ENCODE measurements around the gene BCL2L14.

- no peak for TF ChIP-seq TEAD4 (IDR thresholded peaks at IDR 0.05)
- TF ChIP-seq YY1 (IDR thresholded peaks at IDR 0.05; ENCODE audit: low read depth): no peak
- TF ChIP-seq, protein P1, sequence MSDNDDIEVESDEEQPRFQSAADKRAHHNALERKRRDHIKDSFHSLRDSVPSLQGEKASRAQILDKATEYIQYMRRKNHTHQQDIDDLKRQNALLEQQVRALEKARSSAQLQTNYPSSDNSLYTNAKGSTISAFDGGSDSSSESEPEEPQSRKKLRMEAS (IDR thresholded peaks at IDR 0.05): no peak
- TF ChIP-seq TAF1 (IDR thresholded peaks at IDR 0.05; ENCODE audit: low read depth): no peak
- no peak for TF ChIP-seq EP300 (IDR thresholded peaks at IDR 0.05; ENCODE audit: borderline replicate concordance)
- TF ChIP-seq FOXM1 (IDR thresholded peaks at IDR 0.05; ENCODE audit: borderline replicate concordance, low read depth): no peak
- TF ChIP-seq, protein P2, sequence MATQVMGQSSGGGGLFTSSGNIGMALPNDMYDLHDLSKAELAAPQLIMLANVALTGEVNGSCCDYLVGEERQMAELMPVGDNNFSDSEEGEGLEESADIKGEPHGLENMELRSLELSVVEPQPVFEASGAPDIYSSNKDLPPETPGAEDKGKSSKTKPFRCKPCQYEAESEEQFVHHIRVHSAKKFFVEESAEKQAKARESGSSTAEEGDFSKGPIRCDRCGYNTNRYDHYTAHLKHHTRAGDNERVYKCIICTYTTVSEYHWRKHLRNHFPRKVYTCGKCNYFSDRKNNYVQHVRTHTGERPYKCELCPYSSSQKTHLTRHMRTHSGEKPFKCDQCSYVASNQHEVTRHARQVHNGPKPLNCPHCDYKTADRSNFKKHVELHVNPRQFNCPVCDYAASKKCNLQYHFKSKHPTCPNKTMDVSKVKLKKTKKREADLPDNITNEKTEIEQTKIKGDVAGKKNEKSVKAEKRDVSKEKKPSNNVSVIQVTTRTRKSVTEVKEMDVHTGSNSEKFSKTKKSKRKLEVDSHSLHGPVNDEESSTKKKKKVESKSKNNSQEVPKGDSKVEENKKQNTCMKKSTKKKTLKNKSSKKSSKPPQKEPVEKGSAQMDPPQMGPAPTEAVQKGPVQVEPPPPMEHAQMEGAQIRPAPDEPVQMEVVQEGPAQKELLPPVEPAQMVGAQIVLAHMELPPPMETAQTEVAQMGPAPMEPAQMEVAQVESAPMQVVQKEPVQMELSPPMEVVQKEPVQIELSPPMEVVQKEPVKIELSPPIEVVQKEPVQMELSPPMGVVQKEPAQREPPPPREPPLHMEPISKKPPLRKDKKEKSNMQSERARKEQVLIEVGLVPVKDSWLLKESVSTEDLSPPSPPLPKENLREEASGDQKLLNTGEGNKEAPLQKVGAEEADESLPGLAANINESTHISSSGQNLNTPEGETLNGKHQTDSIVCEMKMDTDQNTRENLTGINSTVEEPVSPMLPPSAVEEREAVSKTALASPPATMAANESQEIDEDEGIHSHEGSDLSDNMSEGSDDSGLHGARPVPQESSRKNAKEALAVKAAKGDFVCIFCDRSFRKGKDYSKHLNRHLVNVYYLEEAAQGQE (IDR thresholded peaks at IDR 0.05; ENCODE audit: low read depth): no peak
These were observed 15.7 kb upstream of the BCL2L14 start for GRCh38 chr12:12054993-12055392.

All from Ishikawa (cell line).